Kidney epithelial cell (primary cell): Measurements from ENCODE around the gene UBAP1. TPM values are rescaled to one million over a fixed set of nuclear protein-coding genes. Genes with fewer than 3 reads are reported as not detected.
"Not testable (repeated sequence)": the region's sequence is repeated elsewhere in the genome, so short reads cannot be mapped to it uniquely, and the experiment has no call there.

ENCODE experiments used
- DNase-seq: peaks from one replicate; pipeline ENCODE4 v3.0.0-alpha.2; 2010; ENCODE audit warnings: low read depth
- H3K27me3 ChIP-seq: 2 replicates; pipeline ENCODE4 v1.6.0; 2011; ENCODE audit warnings: low read length; ENCODE audit not compliant: control insufficient read depth, insufficient read depth
- H3K36me3 ChIP-seq: 2 replicates; pipeline ENCODE4 v1.5.1; 2011; ENCODE audit warnings: low read length; ENCODE audit not compliant: control insufficient read depth, insufficient read depth
- H3K4me3 ChIP-seq: 2 replicates; pipeline ENCODE4 v1.5.1; 2011; ENCODE audit warnings: low read depth, mild to moderate bottlenecking, control low read depth, low read length
- CTCF ChIP-seq: IDR thresholded peaks from 2 replicates; pipeline ENCODE4 v1.5.1; 2011; ENCODE audit warnings: mild to moderate bottlenecking, moderate library complexity, low read length, control low read depth, inconsistent platforms; ENCODE audit not compliant: insufficient read depth, poor library complexity, severe bottlenecking
- total RNA-seq: library from RNA; depleted of rRNA; stranded (reverse); fragments of >200 nt; gene quantifications from 2 replicates; pipeline ENCODE4 v1.2.3, GENCODE V29; 2015

The UBAP1 gene
- total RNA-seq, 1 donor from 2014 or later = 46.9 TPM

- Histone ChIP-seq H3K27me3 (no peaks in the 10 kb centered on the region), H3K36me3 (no peaks in the 10 kb centered on the region), H3K4me3 (no peak overlapping the region)
- DNase-seq = no peak
- TF ChIP-seq CTCF = no peak
Measured at GRCh38 chr9:34216325-34216724, 37.5 kb downstream of the UBAP1 start.

- not testable (repeated sequence) for H3K36me3 ChIP-seq, H3K27me3 ChIP-seq, DNase-seq, H3K4me3 ChIP-seq
Measured at GRCh38 chr9:34217015-34217414, 38.2 kb downstream of the UBAP1 start.

DNA sequence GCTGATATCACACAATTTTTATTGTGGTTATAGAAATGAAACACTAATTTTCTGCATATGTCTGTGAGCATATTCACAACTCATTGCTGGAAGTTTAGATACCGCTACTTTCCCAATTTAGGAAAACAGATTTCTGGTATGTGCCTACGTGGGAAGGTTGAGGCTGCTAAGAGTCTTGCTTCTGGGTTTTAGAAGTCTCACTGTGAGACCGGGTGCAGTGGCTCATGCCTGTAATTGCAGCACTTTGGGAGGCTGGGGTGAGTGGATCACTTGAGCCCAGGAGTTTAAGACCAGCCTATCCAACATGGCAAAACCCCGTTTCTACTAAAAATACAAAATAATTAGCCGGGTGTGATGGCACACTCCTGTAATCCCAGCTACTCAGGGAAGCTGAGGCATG, 39.6 kb downstream of the UBAP1 start:
- DNase-seq = no peak
- no peaks in the 10 kb centered on the region for H3K27me3 ChIP-seq
- no peaks in the 10 kb centered on the region for H3K36me3 ChIP-seq
- no peak overlapping the region for H3K4me3 ChIP-seq
- no peak for TF ChIP-seq CTCF

- no peak overlapping the region for H3K4me3 ChIP-seq
- no peak for DNase-seq
- H3K27me3 ChIP-seq = no peaks in the 10 kb centered on the region
- no peaks in the 10 kb centered on the region for H3K36me3 ChIP-seq
- no peak for TF ChIP-seq CTCF
Measured at GRCh38 chr9:34219421-34219820, 40.6 kb downstream of the UBAP1 start.

- H3K27me3 ChIP-seq = no peaks in the 10 kb centered on the region
- no peak for TF ChIP-seq CTCF
Measured at GRCh38 chr9:34220218-34220617, 41.4 kb downstream of the UBAP1 start.

GRCh38 chr9:34224349-34224748, 45.5 kb downstream of the UBAP1 start:
- Histone ChIP-seq H3K27me3 (no peaks in the 10 kb centered on the region), H3K4me3 (no peak overlapping the region), H3K36me3 (no peaks in the 10 kb centered on the region)
- DNase-seq = no peak
- TF ChIP-seq CTCF = no peak

More at GRCh38 chr9:34220218-34220617, 41.4 kb downstream of the UBAP1 start:
- no peaks in the 10 kb centered on the region for H3K36me3 ChIP-seq
- H3K4me3 ChIP-seq = no peak overlapping the region
- no peak for DNase-seq

- DNase-seq, H3K36me3 ChIP-seq, H3K27me3 ChIP-seq, H3K4me3 ChIP-seq: not testable (repeated sequence)
Measured at GRCh38 chr9:34226144-34226760, 47.4 kb downstream of the UBAP1 start.
